SH-SY5Y (cell line): Measurements from ENCODE around the gene SPATA12.
A peak's percentile ranks its signal among the peaks of the same experiment; 100 is the strongest.

Experiments
- GATA2 ChIP-seq: IDR thresholded peaks from 2 replicates; pipeline ENCODE4 v1.6.1; 2011; ENCODE audit warnings: mild to moderate bottlenecking, low read depth, low read length
- GATA3 ChIP-seq: IDR thresholded peaks from 2 replicates; pipeline ENCODE4 v1.6.1; 2011; ENCODE audit warnings: low read depth, mild to moderate bottlenecking, low read length, moderate library complexity

SPATA12 gene

DNA sequence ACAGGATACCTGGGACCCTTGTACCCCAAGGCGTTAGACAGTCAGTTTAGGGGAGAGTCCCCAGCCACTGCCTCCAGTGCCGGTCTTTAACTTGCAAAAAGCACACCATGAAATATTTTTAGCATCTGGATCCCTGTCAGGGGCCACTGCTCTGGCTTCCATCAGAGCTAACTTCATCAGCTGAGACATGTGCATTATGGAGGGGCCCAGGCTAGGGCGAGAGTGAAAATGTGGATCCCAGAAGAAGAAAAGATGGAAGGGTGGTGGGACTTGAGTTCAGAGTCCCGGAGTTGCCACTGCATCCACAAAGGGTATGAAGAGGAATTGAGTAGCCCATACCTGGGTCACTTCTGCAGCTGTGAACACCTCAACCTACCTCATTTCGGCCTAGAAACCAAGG lies 23.5 kb upstream of the SPATA12 start:
- TF ChIP-seq GATA3 (no peak), GATA2 (no peak)

DNA sequence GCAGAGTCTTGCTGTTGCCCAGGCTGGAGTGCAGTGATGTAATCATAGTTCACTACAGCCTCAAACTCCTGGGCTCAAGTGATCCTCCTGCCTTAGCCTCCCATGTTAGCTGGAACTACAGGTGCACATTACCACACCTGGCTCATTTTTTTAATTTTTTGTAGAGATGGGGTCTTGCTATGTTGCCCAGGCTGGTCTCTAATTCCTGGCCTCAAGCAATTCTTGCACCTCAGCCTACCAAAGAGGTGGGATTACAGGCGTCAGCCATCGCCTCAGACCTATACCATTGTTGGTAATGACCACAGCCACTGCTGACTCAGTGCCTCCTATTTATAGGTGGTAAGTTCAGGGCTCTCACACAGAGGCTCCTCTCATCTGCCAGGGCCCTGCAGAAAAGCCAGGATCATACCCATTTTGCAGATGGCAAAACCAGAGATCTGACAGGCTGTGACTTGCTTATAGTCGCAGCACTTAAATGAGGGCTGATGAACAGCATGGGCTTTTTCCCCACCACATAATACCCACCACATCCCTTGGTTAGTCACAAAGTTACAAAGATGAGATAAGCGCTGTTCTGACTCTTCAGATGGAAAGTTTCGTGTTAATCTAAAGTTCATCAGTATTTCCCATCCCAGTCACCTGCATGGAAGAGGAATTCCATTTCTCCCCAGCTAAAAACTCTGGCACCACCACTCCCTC lies 21.8 kb upstream of the SPATA12 start:
- TF ChIP-seq GATA2: no peak

DNA sequence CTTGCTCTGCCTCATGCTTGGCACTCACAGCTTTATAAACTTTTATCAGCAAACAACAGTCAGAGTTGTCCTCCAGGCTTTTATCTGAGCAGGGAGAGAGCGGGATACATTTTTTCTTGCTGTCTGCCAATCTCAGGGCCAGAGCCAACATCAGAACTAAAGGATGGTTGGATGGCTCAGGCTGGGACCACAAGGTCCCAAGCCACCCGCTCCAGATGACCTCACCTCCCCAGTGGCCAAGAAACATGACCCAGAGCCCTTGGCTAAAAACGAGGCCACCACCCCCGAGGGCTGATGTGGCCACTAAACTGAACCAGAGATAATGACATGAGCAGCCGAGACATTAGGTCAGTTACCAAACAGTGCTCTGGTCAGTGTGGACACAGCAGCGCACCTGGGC lies 18.8 kb upstream of the SPATA12 start:
- TF ChIP-seq GATA2 (no peak), GATA3 (no peak)

- no peak for TF ChIP-seq GATA2
- no peak for TF ChIP-seq GATA3
Measured at GRCh38 chr3:57043518-57043917, 16.9 kb upstream of the SPATA12 start.

DNA sequence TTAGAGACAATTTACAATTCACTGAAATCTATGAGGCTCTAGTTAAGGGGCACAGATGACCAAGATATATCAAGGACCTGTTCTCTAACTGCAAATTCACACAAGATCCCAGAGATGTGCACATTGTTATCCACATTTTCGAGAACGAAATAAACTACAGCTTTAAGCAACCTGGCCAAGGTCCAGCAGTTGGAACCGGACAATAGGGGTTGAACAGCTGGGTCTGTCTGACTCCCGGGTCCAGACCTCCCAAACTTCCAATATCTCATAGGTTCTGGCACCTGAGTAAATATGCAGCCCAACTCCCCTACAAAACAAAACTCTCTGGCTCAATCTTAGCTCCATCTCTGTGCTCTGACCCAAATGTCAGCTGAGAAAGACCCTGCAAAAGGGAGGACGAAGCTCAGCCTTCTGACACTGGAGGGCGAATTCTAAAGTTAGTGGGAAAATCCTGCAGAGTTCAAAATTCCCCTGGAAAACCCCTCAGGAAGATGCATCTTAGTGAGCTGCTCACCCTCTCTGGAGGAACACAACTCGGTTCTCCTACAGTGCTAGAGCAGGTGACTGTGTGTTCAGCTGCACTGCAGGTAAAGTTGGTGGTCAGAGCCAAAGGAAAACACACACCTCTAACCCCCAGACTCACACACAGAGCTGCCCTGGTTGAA lies 14.2 kb upstream of the SPATA12 start:
- TF ChIP-seq GATA3: no peak
- no peak for TF ChIP-seq GATA2

DNA sequence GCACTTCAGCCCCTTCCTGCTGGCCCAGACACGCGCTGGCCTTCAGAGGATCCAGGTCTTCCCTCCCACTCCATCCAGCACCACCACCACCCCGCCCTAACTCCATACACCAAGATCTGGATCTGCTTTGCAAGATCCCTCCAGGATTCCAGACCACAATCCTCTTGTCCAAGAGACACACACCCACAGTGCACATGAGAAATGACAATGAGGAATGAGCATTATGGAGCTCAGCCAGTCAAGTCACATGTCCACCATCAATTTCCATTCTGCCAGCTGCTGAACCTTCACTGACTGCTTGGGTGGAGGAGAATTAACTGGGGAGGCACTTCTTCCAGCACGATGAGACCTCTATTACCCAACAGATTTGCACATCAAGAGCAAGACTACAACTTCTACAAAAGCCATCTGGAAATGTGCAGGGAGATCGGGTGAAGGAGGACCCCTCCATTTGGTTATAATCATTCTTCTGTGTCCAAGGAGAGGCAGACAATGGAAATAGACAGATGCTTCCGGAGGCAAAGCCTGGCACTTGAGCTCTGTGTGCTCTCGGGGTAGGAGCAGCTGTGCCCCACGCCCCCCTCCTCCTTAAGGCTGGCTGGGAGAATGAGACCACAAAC lies 12.3 kb upstream of the SPATA12 start:
- TF ChIP-seq GATA3 (no peak), GATA2 (no peak)

- TF ChIP-seq GATA2: no peak
- no peak for TF ChIP-seq GATA3
Measured at GRCh38 chr3:57048728-57049127, 11.7 kb upstream of the SPATA12 start.

DNA sequence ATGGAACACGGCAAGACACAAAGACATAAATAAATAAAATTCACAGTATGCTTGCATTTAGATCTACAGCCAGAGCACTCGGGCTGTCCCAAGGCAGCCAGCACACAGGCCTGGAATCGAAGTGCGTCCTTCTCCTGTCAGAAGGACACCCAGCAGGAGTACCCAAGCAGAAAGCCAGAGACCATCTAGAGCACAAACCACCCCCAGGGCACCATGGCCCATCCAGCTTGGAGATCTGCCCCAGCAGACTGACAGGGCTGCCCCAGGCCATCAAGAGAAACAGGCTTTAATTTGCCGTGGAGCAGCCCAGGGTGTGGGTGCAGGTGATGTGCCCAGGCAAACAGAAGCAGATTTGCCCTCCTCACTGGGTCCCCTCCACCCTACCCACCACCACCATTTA lies 7.8 kb upstream of the SPATA12 start:
- no peak for TF ChIP-seq GATA3
- no peak for TF ChIP-seq GATA2

DNA sequence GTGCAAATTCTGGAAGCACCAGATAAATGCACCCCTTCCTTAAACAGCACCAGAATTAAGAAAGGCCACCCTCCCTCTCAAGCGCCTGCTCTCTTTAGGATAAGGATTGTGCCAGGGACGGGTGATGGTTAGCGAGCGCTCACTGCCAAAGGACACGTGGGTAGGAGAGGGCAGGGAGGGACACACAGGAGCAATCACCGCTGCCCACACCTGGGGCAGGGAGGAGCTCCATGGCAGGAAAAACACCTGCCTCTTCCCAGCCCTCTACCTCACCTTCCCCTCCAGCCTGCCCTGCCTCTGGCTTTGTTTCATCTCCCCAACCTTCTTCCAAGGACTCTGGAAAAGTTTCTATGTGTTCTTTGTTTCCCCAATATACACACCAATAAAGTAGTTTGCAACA lies 7.3 kb upstream of the SPATA12 start:
- no peak for TF ChIP-seq GATA3
- TF ChIP-seq GATA2: no peak

- TF ChIP-seq GATA3: no peak
- no peak for TF ChIP-seq GATA2
Measured at GRCh38 chr3:57057351-57057750, 3.1 kb upstream of the SPATA12 start.

- no peak for TF ChIP-seq GATA3
- TF ChIP-seq GATA2: peak; percentile 21; the same call in 1 of the 2 replicates
Measured at GRCh38 chr3:57059411-57059810, 1.1 kb upstream of the SPATA12 start.

GRCh38 chr3:57061556-57061955 lies 1.1 kb downstream of the SPATA12 start:
- TF ChIP-seq GATA2 (no peak), GATA3 (no peak)

- no peak for TF ChIP-seq GATA3
- no peak for TF ChIP-seq GATA2
Measured at GRCh38 chr3:57062101-57062631, 1.7 kb downstream of the SPATA12 start.

DNA sequence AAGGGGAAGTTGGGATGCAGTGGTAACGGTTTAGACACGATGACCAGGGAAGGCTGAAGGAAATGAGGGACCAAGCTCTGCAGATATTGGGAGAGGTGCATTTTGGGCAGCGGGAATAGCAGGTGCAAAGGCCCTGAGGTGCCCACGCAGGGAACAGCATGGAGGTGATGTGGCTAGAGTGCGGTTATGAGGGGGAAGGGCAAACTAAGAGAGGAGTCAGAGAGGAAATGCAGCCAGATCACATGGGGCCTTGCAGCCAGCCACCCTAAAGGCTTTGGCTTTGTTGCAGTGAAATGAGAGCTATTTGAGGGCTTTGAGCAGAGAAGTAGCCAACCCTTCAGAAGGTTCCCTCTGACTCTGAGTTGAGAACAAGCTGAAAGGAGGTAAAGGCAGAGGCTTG lies 2.6 kb downstream of the SPATA12 start:
- TF ChIP-seq GATA3 (no peak), GATA2 (no peak)

- TF ChIP-seq GATA3 (no peak), GATA2 (no peak)
Measured at GRCh38 chr3:57064001-57064400, 3.5 kb downstream of the SPATA12 start.
